Nephron (organoid): ENCODE data around the gene COL4A3.

ENCODE experiments used
- H3K27ac Mint-ChIP-seq, 3 experiments: 2 replicates each; pipeline ENCODE4 v1.8.0; 2020; ENCODE audit warnings: mixed read lengths in 3 of 3, mild to moderate bottlenecking in 2 of 3, moderate library complexity in 1 of 3
- H3K27me3 Mint-ChIP-seq: 2 replicates; pipeline ENCODE4 v1.8.0; 2021; ENCODE audit warnings: low read depth, mild to moderate bottlenecking, moderate library complexity, mixed read lengths
- H3K36me3 Mint-ChIP-seq: 2 replicates; pipeline ENCODE4 v1.8.0; 2020; ENCODE audit warnings: low read depth, mixed read lengths
- H3K4me1 Mint-ChIP-seq: 2 replicates; pipeline ENCODE4 v1.8.0; 2020; ENCODE audit warnings: mixed read lengths
- H3K4me3 Mint-ChIP-seq, 3 experiments: 2 replicates each; pipeline ENCODE4 v1.8.0; 2020; ENCODE audit warnings: mild to moderate bottlenecking in 3 of 3, mixed read lengths in 3 of 3, moderate library complexity in 2 of 3
- H3K9me3 Mint-ChIP-seq: 2 replicates; pipeline ENCODE4 v1.8.0; 2020; ENCODE audit warnings: mixed read lengths
- TF ChIP-seq, protein P1 (sequence below), 3 experiments: fragments of 200-600 bp; sonication (generic); IDR thresholded peaks; one replicate each; pipeline ENCODE4 v1.5.0; 2021; ENCODE audit warnings: antibody characterized with exemption in 3 of 3; ENCODE audit not compliant: unreplicated experiment in 3 of 3

Gene COL4A3

DNA sequence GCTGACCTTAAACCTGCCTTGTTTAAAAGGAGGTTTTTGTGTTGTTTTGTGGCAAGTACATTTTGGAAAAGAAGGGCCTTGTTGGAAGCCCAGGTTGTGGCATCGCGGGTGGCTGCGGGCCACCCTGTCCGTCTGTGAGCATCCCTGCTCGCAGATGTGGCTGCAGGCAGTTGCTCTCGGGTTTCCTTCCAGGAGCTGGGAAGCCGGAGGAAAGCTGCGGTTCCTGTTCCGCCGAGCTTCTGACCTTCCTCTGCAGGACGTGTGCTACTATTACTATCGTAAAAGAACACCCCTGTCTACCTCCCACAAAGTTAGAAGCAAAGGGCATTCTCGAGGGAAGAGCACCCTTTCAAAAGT lies 161.4 kb downstream of the COL4A3 start:
- TF ChIP-seq, protein P1, sequence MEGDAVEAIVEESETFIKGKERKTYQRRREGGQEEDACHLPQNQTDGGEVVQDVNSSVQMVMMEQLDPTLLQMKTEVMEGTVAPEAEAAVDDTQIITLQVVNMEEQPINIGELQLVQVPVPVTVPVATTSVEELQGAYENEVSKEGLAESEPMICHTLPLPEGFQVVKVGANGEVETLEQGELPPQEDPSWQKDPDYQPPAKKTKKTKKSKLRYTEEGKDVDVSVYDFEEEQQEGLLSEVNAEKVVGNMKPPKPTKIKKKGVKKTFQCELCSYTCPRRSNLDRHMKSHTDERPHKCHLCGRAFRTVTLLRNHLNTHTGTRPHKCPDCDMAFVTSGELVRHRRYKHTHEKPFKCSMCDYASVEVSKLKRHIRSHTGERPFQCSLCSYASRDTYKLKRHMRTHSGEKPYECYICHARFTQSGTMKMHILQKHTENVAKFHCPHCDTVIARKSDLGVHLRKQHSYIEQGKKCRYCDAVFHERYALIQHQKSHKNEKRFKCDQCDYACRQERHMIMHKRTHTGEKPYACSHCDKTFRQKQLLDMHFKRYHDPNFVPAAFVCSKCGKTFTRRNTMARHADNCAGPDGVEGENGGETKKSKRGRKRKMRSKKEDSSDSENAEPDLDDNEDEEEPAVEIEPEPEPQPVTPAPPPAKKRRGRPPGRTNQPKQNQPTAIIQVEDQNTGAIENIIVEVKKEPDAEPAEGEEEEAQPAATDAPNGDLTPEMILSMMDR (IDR thresholded peaks at IDR 0.05; ENCODE audit: unreplicated experiment in 3 of 3) = no peak
- Mint-ChIP-seq H3K4me3 (peak overlapping the region; percentile 96 to 97 (median 97)), H3K27ac (peak overlapping the region; percentile 95 to 97 (median 96)), H3K36me3 (peaks cover 24% of the 10 kb centered on the region), H3K9me3 (peaks cover 7% of the 10 kb centered on the region), H3K27me3 (no peaks in the 10 kb centered on the region), H3K4me1 (peaks cover 27% of the 10 kb centered on the region)

DNA sequence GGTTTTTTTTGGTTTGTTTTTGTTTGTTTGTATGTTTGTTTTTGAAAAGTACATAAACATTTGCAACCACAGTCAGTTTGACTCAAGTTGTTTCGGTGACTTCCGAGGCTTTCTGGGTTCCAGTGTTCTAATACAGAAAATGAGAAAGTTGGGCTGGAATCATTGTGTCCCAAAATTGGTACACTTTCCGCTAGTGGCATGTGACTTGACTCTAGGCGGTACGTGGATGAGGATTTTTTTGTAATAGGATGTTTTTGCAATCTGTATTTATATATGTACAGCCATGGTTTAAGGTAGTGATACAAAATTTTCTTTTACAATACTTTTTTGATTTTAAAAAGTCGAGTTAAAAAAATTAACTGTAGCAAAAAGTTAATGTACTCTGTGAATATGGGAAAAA lies 162.4 kb downstream of the COL4A3 start:
- Mint-ChIP-seq H3K4me3 (peak overlapping the region; percentile 96 to 97 (median 97)), H3K4me1 (peaks cover 27% of the 10 kb centered on the region), H3K36me3 (peaks cover 33% of the 10 kb centered on the region), H3K27ac (peak overlapping the region; percentile 95 to 97 (median 96)), H3K27me3 (no peaks in the 10 kb centered on the region), H3K9me3 (peaks cover 7% of the 10 kb centered on the region)
- TF ChIP-seq, protein P1 (IDR thresholded peaks at IDR 0.05; ENCODE audit: unreplicated experiment in 3 of 3) = no peak

DNA sequence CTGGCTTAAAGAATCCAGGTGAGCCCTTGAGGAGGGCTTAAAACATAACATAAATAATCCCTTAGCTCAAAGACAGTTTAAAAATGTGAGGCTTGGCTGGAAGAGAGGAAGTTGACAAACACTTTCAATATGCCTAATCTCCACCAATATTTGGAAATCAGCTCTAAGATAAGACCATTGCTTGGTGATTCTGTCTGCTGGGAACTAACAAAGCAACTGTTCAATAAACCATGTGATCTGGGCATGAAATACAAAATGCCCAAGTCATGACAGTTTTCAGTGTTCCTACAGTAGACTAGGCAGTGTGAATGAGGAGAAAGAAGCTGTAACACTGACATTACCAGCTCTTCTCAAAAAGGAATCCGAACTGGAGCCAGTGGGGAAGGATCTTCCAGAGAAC lies 171.3 kb downstream of the COL4A3 start:
- Mint-ChIP-seq H3K27ac (no peak overlapping the region), H3K36me3 (peaks cover 77% of the 10 kb centered on the region), H3K4me3 (no peak overlapping the region), H3K4me1 (peaks cover 3% of the 10 kb centered on the region), H3K27me3 (no peaks in the 10 kb centered on the region), H3K9me3 (no peaks in the 10 kb centered on the region)
- TF ChIP-seq, protein P1 (IDR thresholded peaks at IDR 0.05; ENCODE audit: unreplicated experiment in 3 of 3) = no peak

GRCh38 chr2:227337442-227337841 lies 173.0 kb downstream of the COL4A3 start:
- Mint-ChIP-seq H3K4me1 (peaks cover 3% of the 10 kb centered on the region), H3K36me3 (peaks cover 68% of the 10 kb centered on the region), H3K9me3 (no peaks in the 10 kb centered on the region), H3K27ac (no peak overlapping the region), H3K4me3 (no peak overlapping the region), H3K27me3 (no peaks in the 10 kb centered on the region)
- TF ChIP-seq, protein P1 (IDR thresholded peaks at IDR 0.05; ENCODE audit: unreplicated experiment in 3 of 3) = no peak

DNA sequence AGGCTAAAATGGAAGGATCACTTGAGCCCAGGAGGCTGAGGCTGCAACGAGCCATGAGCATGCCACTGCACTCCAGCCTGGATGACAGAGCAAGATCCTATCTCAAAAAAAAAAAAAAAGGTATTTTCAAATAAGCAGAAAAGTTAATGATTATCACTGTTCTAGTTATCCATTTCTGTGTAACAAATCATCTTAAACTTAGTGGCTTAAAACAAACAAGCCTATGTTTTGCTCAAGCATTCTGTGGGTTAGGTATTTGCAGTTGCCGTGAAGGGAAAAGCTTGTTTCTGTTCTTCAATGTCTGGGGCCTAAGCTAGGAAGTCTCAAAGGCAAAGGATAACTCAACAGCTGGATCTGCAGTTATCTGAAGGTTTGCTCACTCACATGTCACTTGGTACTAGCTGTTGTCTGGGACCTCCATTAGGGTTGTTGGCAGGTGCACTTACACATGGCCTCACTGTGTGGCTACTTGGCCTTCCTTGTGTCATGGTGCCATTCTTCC lies 174.7 kb downstream of the COL4A3 start:
- Mint-ChIP-seq H3K4me1 (peaks cover 3% of the 10 kb centered on the region), H3K9me3 (no peaks in the 10 kb centered on the region), H3K27ac (peak overlapping the region; percentile 68 to 95 (median 74)), H3K36me3 (peaks cover 59% of the 10 kb centered on the region), H3K4me3 (no peak overlapping the region), H3K27me3 (no peaks in the 10 kb centered on the region)
- TF ChIP-seq, protein P1 (IDR thresholded peaks at IDR 0.05; ENCODE audit: unreplicated experiment in 3 of 3) = no peak

DNA sequence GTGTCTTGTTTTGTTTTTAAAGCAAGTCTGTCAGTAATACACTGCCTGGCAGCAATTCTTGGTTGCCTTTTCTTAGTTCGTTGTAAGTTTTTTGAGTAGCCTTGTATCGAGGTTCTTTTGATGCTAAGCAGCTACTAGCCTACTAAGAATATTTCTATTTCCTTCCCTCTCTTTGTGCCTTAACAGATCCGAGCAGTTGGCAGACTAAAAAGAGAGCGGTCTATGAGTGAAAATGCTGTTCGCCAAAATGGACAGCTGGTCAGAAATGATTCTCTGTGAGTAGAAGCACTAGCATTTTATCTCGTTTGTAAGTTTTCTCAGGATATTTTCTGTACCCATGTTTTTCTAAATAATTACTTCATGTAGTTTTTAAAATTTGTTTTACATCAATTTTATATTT lies 175.7 kb downstream of the COL4A3 start:
- Mint-ChIP-seq H3K4me1 (peaks cover 3% of the 10 kb centered on the region), H3K9me3 (no peaks in the 10 kb centered on the region), H3K27me3 (no peaks in the 10 kb centered on the region), H3K27ac (peak overlapping the region in 2 of 3 experiments; percentile 68 to 95), H3K36me3 (peaks cover 49% of the 10 kb centered on the region), H3K4me3 (no peak overlapping the region)
- TF ChIP-seq, protein P1 (IDR thresholded peaks at IDR 0.05; ENCODE audit: unreplicated experiment in 3 of 3) = no peak
